ENCODE results near the gene VSTM2B. TPM values are rescaled to one million over a fixed set of nuclear protein-coding genes. Genes with fewer than 3 reads are reported as not detected.

VSTM2B gene
- total and polyA plus RNA-seq, 2 of the 4 experiments (the other 2 are of a cell fraction) = not detected

DNA sequence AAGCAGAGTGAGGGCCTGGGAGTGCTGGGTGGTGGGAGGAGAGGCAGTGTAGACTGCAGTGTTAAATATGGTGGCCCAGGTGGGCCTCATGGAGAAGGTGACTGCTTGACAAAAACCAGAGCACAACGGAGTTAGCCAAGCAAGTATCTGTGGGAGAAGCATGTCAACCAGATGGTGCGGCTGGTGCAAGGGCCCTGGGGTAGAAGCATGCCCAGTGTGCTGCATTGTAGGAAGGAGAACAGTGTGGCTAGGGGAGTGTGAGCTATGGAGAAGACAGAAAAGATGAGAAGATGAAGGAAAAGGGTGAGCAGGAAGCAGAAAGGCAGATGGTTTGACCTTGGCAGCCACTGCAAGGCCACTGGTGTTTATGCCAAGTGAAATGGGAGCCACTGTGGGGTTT, 2.2 kb upstream of the VSTM2B start:
- no peak overlapping the region for H2AK9ac ChIP-seq (replicated peaks; ENCODE audit: low read depth, low read length, poor library complexity)
- CTCF ChIA-PET = no interaction called here
- H2AFZ ChIP-seq (replicated peaks; ENCODE audit: low read length, poor library complexity) = no peak overlapping the region
- H4K91ac ChIP-seq (ENCODE audit: insufficient read depth, low read depth, low read length) = no peak overlapping the region
- H4K20me1 ChIP-seq (ENCODE audit: insufficient read depth, low read length) = no peaks in the 10 kb centered on the region; the same call in 1 of the 2 replicates
- in situ Hi-C loops (cut with MboI; ENCODE audit: low sequenced_read_pairs) = no loop called here
- H3K79me1 ChIP-seq (ENCODE audit: low read depth in 1 of 2, low read length in 2 of 2) = no peaks in the 10 kb centered on the region
- no peaks in the 10 kb centered on the region for H3K9me3 ChIP-seq (ENCODE audit: control insufficient read depth, insufficient read depth, low read length)
- no peak overlapping the region for H2BK5ac ChIP-seq (ENCODE audit: low read depth, low read length, poor library complexity, severe bottlenecking)
- no peak overlapping the region for H3K4ac ChIP-seq (ENCODE audit: low read depth, low read length)
- no TSS peak for BruUV-seq (replicated peaks)
- H3K36me3 ChIP-seq (ENCODE audit: control insufficient read depth, insufficient read depth, low read length) = no peaks in the 10 kb centered on the region
- no peak overlapping the region for H2BK15ac ChIP-seq (ENCODE audit: low read depth, low read length)
- H3K27me3 ChIP-seq (ENCODE audit: control insufficient read depth, insufficient read depth, low read length) = peaks cover 42% of the 10 kb centered on the region
- H3K14ac ChIP-seq (replicated peaks; ENCODE audit: low read depth, low read length) = no peak overlapping the region
- H4K5ac ChIP-seq (ENCODE audit: low read depth, low read length) = no peak overlapping the region
- 49% methylated on average over 2 of the region's 2 CpGs; no CpG with 5 or more reads in 1 of the 2 experiments for WGBS, 2 experiments (ENCODE audit: extremely low coverage in 2 of 2, insufficient read length in 1 of 2)
- no peak overlapping the region for H2AK5ac ChIP-seq (ENCODE audit: low read depth, low read length)
- no peak overlapping the region for H3K4me3 ChIP-seq (ENCODE audit: insufficient read depth, low read depth, low read length)
- H4K8ac ChIP-seq (ENCODE audit: low read depth in 2 of 2, low read length in 2 of 2) = no peak overlapping the region
- dilution Hi-C loops (cut with HindIII; ENCODE audit: low sequenced_read_pairs, unreplicated experiment) = no loop called here
- no peaks in the 10 kb centered on the region; the same call in 1 of the 2 replicates for H3K4me1 ChIP-seq (ENCODE audit: control insufficient read depth, insufficient read depth, low read length)
- H3K4me2 ChIP-seq (ENCODE audit: low read depth, low read length) = no peak overlapping the region
- H3K18ac ChIP-seq (ENCODE audit: low read depth, low read length) = no peak overlapping the region
- POLR2A ChIA-PET (ENCODE audit: unreplicated experiment) = no interaction called here
- intact Hi-C loops (cut with micrococcal nuclease) = no loop called here
- no peak for ATAC-seq (ENCODE audit: low read depth)
- no peak overlapping the region for H3K23ac ChIP-seq (ENCODE audit: low read depth, low read length)
- no peak overlapping the region for H2BK20ac ChIP-seq (ENCODE audit: low read depth, low read length)
- no peaks in the 10 kb centered on the region for H3K9me1 ChIP-seq (ENCODE audit: insufficient read depth, low read length)
- H3K9ac ChIP-seq (ENCODE audit: low read depth, low read length) = no peak overlapping the region
- H3K56ac ChIP-seq (ENCODE audit: extremely low read depth, insufficient read depth, low read length) = no peak overlapping the region
- TF ChIP-seq RCOR1 (IDR thresholded peaks at IDR 0.05; ENCODE audit: insufficient replicate concordance, low read length) (no peak), CHD1 (IDR thresholded peaks at IDR 0.05; ENCODE audit: low read depth, low read length) (no peak)
- H2BK120ac ChIP-seq (ENCODE audit: low read depth, low read length) = no peak overlapping the region
- DNase-seq = no peak
- H3K27ac ChIP-seq (ENCODE audit: insufficient read depth, low read length) = no peak overlapping the region

Data from IMR-90 (cell line).